ENCODE data around the gene PCSK2.

DNA sequence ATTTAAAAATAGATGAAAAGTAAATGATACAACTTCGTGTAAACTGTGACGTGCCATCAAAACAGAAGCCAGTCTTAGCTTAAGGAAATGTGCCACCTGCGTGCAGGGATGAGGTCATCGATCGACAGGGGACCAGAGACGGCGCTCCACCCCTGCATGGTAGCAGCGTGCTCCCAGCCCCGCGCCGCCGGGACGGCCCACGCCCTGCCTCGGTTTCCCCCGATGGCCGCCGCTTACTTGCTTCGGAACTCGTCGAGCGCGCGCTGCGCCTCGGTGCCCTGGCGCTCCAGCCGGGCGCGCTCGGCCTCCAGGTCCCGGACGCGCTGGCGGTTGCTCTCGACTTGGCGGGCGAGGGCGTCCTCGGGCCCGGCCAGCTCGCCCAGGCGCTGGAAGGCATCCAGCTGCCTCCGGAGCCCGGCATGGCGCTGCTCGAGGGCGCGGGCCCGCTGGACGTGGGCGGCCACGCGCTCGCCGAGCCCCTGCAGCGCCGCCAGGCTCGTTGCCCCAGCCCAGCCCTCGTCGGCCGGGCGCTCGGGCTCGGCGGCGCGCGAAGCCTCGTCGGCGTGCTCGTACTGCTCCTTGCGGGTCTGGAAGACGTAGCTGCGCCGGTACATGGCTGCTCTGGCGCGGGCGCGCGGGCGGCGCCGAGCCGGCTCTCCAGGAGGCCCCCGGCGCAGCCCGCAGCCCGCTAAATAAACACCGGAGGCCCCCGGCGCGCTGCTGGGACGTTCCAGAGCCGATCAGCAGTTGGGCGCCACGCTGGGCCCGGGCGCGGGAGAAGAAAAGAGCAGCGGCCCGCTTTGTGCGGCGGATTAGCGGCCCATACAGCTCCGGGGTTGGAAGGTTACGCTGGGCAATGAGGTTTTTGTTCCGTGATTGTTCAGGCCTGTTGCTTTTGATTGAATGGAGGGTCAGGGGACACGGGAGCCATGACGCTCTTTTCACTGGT lies 304.1 kb downstream of the PCSK2 start, which contains the start of gene BFSP1:
- TF ChIP-seq POLR2A (IDR thresholded peaks at IDR 0.05), result no peak
- TF ChIP-seq, protein P1, sequence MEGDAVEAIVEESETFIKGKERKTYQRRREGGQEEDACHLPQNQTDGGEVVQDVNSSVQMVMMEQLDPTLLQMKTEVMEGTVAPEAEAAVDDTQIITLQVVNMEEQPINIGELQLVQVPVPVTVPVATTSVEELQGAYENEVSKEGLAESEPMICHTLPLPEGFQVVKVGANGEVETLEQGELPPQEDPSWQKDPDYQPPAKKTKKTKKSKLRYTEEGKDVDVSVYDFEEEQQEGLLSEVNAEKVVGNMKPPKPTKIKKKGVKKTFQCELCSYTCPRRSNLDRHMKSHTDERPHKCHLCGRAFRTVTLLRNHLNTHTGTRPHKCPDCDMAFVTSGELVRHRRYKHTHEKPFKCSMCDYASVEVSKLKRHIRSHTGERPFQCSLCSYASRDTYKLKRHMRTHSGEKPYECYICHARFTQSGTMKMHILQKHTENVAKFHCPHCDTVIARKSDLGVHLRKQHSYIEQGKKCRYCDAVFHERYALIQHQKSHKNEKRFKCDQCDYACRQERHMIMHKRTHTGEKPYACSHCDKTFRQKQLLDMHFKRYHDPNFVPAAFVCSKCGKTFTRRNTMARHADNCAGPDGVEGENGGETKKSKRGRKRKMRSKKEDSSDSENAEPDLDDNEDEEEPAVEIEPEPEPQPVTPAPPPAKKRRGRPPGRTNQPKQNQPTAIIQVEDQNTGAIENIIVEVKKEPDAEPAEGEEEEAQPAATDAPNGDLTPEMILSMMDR (IDR thresholded peaks at IDR 0.05), result no peak

Measured in lower leg skin (tissue), 3 donors.